Activated T-helper 17 cell treated with anti-CD3 and anti-CD28 coated beads, Interleukin-2, amount 50 U/mL, for 72 hours (primary cell): ENCODE data around the gene CDK5. TPM values are rescaled to one million over a fixed set of nuclear protein-coding genes. Genes with fewer than 3 reads are reported as not detected.

Experiments used
- ATAC-seq: fragments of 150-1000 bp; cut with Tn5 transposase; replicated peaks from 2 replicates; pipeline ENCODE4 v1.10.0; 2021; ENCODE audit warnings: mild to moderate bottlenecking, moderate library complexity
- H3K27ac Mint-ChIP-seq: one replicate; pipeline ENCODE4 v1.8.0; 2022; ENCODE audit warnings: mixed read lengths
- H3K27me3 Mint-ChIP-seq: one replicate; pipeline ENCODE4 v1.8.0; 2022; ENCODE audit warnings: mixed read lengths
- H3K36me3 Mint-ChIP-seq: one replicate; pipeline ENCODE4 v1.8.0; 2022; ENCODE audit warnings: low read depth, mild to moderate bottlenecking, mixed read lengths
- H3K4me1 Mint-ChIP-seq: one replicate; pipeline ENCODE4 v1.8.0; 2022; ENCODE audit warnings: mixed read lengths
- H3K4me3 Mint-ChIP-seq: one replicate; pipeline ENCODE4 v1.8.0; 2022; ENCODE audit warnings: mild to moderate bottlenecking, mixed read lengths
- H3K9me3 Mint-ChIP-seq: one replicate; pipeline ENCODE4 v1.8.0; 2022; ENCODE audit warnings: mixed read lengths
- total RNA-seq, 2 donors: library from RNA; stranded (reverse); gene quantifications; one replicate each; pipeline ENCODE4 v1.2.3, GENCODE V29; 2022

CDK5 gene
- total RNA-seq, 2 donors from 2014 or later = 9.0 to 23.4 TPM

GRCh38 chr7:151071032-151071866 lies 13.6 kb upstream of the CDK5 start:
- H3K27ac Mint-ChIP-seq = no peak overlapping the region
- no peaks in the 10 kb centered on the region for H3K9me3 Mint-ChIP-seq
- H3K4me1 Mint-ChIP-seq = no peaks in the 10 kb centered on the region
- peaks cover 80% of the 10 kb centered on the region for H3K36me3 Mint-ChIP-seq
- ATAC-seq = no peak
- no peak overlapping the region for H3K4me3 Mint-ChIP-seq
- no peaks in the 10 kb centered on the region for H3K27me3 Mint-ChIP-seq

DNA sequence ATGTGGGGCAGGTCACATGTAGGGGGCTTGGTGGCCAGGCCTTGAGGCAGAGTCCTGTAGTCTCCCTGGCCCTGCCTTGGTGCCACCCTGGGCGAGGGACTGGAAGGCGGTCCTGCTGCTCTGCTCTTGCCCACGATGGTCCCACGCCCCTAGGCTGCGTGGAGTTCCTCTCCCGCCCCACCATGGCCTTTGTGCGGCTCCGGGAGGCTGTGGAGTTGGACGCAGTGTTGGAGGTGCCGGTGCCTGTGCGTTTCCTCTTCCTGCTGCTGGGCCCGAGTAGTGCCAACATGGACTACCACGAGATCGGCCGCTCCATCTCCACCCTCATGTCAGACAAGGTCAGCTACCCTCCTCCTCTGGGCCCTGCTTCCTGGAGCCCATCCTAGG lies 12.9 kb upstream of the CDK5 start:
- ATAC-seq = no peak

DNA sequence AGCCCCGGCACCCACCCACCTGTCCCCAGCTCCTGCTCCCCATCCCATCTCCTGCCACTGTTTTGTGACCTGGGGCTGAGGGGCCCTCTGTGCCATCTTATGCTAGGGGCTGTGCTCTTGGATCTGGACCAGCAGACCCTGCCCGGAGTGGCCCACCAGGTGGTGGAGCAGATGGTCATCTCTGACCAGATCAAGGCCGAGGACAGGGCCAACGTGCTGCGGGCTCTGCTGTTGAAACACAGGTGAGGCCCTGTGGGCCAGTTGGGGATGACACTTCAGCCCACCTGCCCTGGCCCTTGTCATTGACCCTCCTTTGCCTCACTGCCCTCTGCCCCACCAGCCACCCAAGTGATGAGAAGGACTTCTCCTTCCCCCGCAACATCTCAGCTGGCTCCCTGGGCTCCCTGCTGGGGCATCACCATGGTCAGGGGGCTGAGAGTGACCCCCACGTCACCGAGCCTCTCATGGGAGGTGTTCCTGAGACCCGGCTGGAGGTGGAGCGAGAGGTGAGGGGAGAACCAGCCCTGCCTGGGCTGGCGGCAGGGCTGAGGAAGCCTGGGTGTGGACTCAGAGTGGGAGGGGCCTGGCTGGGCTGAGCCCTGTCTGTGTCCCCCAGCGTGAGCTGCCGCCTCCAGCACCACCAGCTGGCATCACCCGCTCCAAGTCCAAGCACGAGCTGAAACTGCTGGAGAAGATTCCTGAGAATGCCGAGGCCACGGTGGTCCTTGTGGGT lies 12.3 kb upstream of the CDK5 start:
- Mint-ChIP-seq H3K27me3 (no peaks in the 10 kb centered on the region), H3K4me1 (no peaks in the 10 kb centered on the region), H3K9me3 (no peaks in the 10 kb centered on the region), H3K4me3 (no peak overlapping the region), H3K36me3 (peaks cover 76% of the 10 kb centered on the region), H3K27ac (no peak overlapping the region)
- ATAC-seq = no peak

More for the DNA sequence above, 12.9 kb upstream of the CDK5 start:
- no peaks in the 10 kb centered on the region for H3K4me1 Mint-ChIP-seq
- no peaks in the 10 kb centered on the region for H3K27me3 Mint-ChIP-seq
- H3K27ac Mint-ChIP-seq = no peak overlapping the region
- no peak overlapping the region for H3K4me3 Mint-ChIP-seq
- peaks cover 76% of the 10 kb centered on the region for H3K36me3 Mint-ChIP-seq
- H3K9me3 Mint-ChIP-seq = no peaks in the 10 kb centered on the region

- ATAC-seq = no peak
- Mint-ChIP-seq H3K27me3 (no peaks in the 10 kb centered on the region), H3K4me1 (no peaks in the 10 kb centered on the region), H3K4me3 (no peak overlapping the region), H3K36me3 (peaks cover 77% of the 10 kb centered on the region), H3K9me3 (no peaks in the 10 kb centered on the region), H3K27ac (no peak overlapping the region)
Observed at GRCh38 chr7:151068069-151068773, 10.5 kb upstream of the CDK5 start.

DNA sequence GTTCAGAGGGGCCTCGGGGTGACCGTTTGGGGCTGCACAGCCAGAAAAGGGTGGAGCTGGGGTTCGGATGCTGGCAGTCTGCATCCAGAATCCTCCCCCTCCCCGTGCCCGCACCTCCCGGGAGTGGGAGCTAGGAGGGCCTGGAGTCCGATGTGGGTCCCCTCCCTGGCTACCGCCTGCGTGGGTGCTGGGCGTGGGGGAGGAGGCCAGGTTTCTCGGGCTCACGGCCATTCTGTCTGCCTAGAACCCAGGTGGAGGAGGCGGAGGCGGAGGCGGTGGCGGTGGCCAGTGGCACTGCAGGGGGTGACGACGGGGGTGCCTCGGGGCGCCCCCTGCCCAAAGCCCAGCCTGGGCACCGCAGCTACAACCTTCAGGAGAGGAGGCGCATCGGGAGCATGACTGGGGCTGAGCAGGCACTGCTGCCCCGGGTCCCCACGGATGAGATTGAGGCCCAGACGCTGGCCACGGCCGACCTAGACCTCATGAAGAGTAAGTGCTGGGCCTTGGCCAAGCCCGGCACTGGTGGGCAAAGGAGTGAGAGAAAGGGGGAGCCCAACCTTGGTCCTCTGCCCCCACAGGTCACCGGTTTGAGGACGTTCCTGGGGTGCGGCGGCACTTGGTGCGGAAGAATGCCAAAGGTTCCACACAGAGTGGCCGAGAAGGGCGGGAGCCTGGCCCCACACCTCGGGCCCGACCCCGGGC lies 8.7 kb upstream of the CDK5 start:
- Mint-ChIP-seq H3K4me1 (peaks cover 5% of the 10 kb centered on the region), H3K9me3 (no peaks in the 10 kb centered on the region), H3K4me3 (no peak overlapping the region), H3K27me3 (no peaks in the 10 kb centered on the region), H3K27ac (no peak overlapping the region), H3K36me3 (peaks cover 73% of the 10 kb centered on the region)
- ATAC-seq = no peak

DNA sequence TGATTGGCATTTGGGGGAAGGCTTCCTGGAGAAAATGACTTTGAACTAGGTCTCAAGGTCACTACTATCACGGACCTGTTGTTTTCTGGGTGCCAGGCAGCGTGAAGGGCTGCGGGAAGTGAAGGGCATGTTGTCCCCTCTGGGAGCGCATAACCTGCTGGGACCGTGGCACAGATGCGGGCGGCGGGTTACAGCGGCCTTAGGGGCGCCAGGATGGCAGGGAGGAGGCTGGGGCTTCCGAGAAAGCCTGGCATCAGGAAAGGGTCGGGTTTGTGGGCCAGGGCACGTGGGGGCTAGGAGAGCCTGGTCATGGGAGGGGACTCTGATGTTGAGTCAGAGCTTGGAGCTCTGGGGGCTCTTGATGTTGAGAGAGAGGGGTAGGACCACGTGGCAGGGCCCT lies 7.8 kb upstream of the CDK5 start:
- Mint-ChIP-seq H3K9me3 (no peaks in the 10 kb centered on the region), H3K27ac (peak overlapping the region; percentile 65), H3K36me3 (peaks cover 70% of the 10 kb centered on the region), H3K4me1 (peaks cover 12% of the 10 kb centered on the region), H3K27me3 (no peaks in the 10 kb centered on the region), H3K4me3 (no peak overlapping the region)
- ATAC-seq = no peak

DNA sequence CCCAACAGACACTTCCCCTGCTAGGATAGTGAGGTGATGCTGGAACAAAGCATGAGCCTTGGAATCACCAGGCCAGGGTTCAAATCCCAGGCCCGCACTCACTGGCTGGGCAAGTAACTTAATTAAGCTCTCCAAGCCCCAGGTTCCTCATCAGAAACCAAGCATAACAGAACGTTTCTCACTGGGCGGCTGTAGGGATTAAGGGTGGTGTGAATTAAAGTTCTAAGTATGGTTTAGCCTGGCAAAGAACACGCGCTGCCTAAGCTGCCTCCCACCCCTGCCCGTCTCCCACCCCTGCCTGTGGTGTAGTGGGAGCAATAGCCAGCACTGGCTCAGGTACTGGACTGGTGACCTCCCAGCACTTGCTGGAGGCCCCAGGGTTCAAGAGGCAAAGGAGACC lies 7.3 kb upstream of the CDK5 start:
- no peak for ATAC-seq
- Mint-ChIP-seq H3K36me3 (peaks cover 67% of the 10 kb centered on the region), H3K9me3 (no peaks in the 10 kb centered on the region), H3K27me3 (no peaks in the 10 kb centered on the region), H3K4me1 (peaks cover 12% of the 10 kb centered on the region), H3K4me3 (no peak overlapping the region), H3K27ac (peak overlapping the region; percentile 65)

DNA sequence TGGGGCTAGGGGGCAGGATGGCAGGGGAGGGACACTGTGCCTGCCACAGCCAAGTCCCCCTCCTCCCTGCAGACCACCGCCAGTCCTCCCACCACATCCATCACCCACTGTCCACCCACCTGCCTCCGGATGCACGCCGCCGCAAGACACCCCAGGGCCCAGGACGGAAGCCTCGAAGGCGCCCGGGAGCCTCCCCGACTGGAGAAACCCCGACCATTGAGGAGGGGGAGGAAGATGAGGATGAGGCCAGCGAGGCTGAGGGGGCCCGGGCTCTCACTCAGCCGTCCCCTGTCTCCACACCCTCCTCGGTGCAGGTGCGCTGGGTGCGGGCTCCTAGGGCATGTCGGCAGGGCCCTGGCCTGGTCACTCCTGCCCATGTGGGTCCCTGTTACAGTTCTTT lies 6.8 kb upstream of the CDK5 start:
- Mint-ChIP-seq H3K27me3 (no peaks in the 10 kb centered on the region), H3K4me3 (no peak overlapping the region), H3K9me3 (no peaks in the 10 kb centered on the region), H3K27ac (no peak overlapping the region), H3K4me1 (peaks cover 12% of the 10 kb centered on the region), H3K36me3 (peaks cover 66% of the 10 kb centered on the region)
- ATAC-seq = no peak

GRCh38 chr7:151063212-151063561 lies 5.5 kb upstream of the CDK5 start:
- no peak for ATAC-seq
- H3K36me3 Mint-ChIP-seq = peaks cover 53% of the 10 kb centered on the region
- H3K27ac Mint-ChIP-seq = no peak overlapping the region
- no peaks in the 10 kb centered on the region for H3K27me3 Mint-ChIP-seq
- peaks cover 12% of the 10 kb centered on the region for H3K4me1 Mint-ChIP-seq
- no peaks in the 10 kb centered on the region for H3K9me3 Mint-ChIP-seq
- H3K4me3 Mint-ChIP-seq = no peak overlapping the region

- Mint-ChIP-seq H3K27ac (no peak overlapping the region), H3K36me3 (peaks cover 47% of the 10 kb centered on the region), H3K4me1 (peaks cover 12% of the 10 kb centered on the region), H3K4me3 (no peak overlapping the region), H3K9me3 (no peaks in the 10 kb centered on the region), H3K27me3 (no peaks in the 10 kb centered on the region)
- no peak for ATAC-seq
Observed at GRCh38 chr7:151062399-151063211, 4.9 kb upstream of the CDK5 start.

- peak overlapping the region; percentile 95 for H3K4me3 Mint-ChIP-seq
- peak overlapping the region; percentile 25 for H3K27ac Mint-ChIP-seq
- no peak for ATAC-seq
- peaks cover 42% of the 10 kb centered on the region for H3K36me3 Mint-ChIP-seq
- no peaks in the 10 kb centered on the region for H3K9me3 Mint-ChIP-seq
- peaks cover 18% of the 10 kb centered on the region for H3K4me1 Mint-ChIP-seq
- no peaks in the 10 kb centered on the region for H3K27me3 Mint-ChIP-seq
Observed at GRCh38 chr7:151062111-151062398, 4.4 kb upstream of the CDK5 start.

DNA sequence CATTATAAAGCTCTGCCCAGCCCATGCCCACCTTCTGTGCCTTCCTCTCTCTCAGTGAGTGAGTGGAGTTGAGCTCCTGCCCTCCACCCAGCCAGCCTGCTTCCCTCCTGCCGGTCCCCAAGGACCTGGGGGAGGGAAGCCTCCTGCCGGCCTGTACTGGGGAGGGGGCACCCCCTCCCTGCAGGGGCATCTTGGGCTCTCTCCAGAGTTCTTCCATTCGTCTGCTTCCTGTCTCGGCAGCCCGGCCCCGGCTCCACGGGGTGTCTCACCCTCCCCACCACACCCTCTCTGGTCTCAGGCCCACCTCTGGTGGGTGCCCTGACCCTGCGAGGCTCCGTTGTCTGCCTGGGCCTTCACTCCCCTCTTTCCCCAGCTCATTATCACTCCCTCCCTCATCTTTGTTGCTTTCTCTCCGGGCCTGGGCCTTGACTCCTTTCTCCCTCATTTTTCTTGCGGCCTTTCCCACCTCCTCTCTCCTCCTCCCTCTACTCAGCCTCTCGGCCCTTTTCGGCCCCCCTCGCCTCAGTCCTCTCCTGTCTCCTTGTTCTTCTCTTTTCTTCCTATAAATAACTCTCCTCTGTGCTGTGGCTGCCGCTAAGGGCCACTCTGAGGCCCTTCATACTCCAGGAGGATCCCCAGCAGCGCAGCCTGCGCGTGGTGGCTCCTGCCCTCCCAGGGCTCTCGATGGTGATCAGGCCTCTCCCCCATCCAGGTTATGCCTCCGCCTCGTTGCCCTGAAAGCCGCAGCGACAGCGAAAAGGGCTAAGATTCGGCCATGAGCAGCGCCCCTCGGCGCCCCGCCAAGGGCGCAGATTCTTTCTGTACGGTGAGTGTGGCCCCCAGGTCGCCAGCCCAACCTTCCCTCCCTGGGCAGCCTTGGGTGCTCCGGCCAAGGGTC lies 3.8 kb upstream of the CDK5 start:
- peaks cover 37% of the 10 kb centered on the region for H3K36me3 Mint-ChIP-seq
- H3K9me3 Mint-ChIP-seq = no peaks in the 10 kb centered on the region
- no peak for ATAC-seq
- H3K27me3 Mint-ChIP-seq = no peaks in the 10 kb centered on the region
- H3K4me3 Mint-ChIP-seq = peak overlapping the region; percentile 95
- H3K4me1 Mint-ChIP-seq = peaks cover 21% of the 10 kb centered on the region
- peak overlapping the region; percentile 25 for H3K27ac Mint-ChIP-seq
